HepG2 (cell line): Measurements from ENCODE around the gene ACAP2. TPM values are rescaled to one million over a fixed set of nuclear protein-coding genes. Genes with fewer than 3 reads are reported as not detected.
A peak's percentile ranks its signal among the peaks of the same experiment; 100 is the strongest.

ENCODE experiments used
- FOXK1 ChIP-seq: sonication (generic); formaldehyde crosslinking; IDR thresholded peaks from 2 replicates; pipeline ENCODE4 v1.4.0; 2020; ENCODE audit warnings: low read depth, missing genetic modification reagents, borderline replicate concordance
- MTA1 ChIP-seq: sonication (generic); formaldehyde crosslinking; IDR thresholded peaks from 2 replicates; pipeline ENCODE4 v1.4.0; 2020; ENCODE audit warnings: missing genetic modification reagents, mild to moderate bottlenecking, borderline replicate concordance
- POLR2G ChIP-seq: fragments of 200-400 bp; formaldehyde crosslinking; IDR thresholded peaks from 2 replicates; pipeline ENCODE4 v1.6.1; 2018; ENCODE audit warnings: mild to moderate bottlenecking, low read depth, low read length, moderate library complexity
- SALL2 ChIP-seq: sonication (generic); formaldehyde crosslinking; IDR thresholded peaks from 2 replicates; pipeline ENCODE4 v1.8.1; 2023; ENCODE audit warnings: mild to moderate bottlenecking, missing genetic modification reagents, inconsistent platforms
- SATB2 ChIP-seq: sonication (generic); formaldehyde crosslinking; IDR thresholded peaks from 2 replicates; pipeline ENCODE4 v1.5.0; 2020; ENCODE audit warnings: missing genetic modification reagents
- SNRNP70 ChIP-seq: fragments of 200-400 bp; formaldehyde crosslinking; IDR thresholded peaks from 2 replicates; pipeline ENCODE4 v1.6.1; 2017; ENCODE audit warnings: mild to moderate bottlenecking, low read depth, low read length, moderate library complexity
- TAF15 ChIP-seq: fragments of 200-400 bp; formaldehyde crosslinking; IDR thresholded peaks from one replicate; pipeline ENCODE4 v1.6.1; 2018; ENCODE audit warnings: mild to moderate bottlenecking, low read depth, low read length; ENCODE audit not compliant: poor library complexity, severe bottlenecking
- TARDBP ChIP-seq: sonication (generic); formaldehyde crosslinking; IDR thresholded peaks from 2 replicates; pipeline ENCODE4 v1.8.0; 2022; ENCODE audit warnings: mild to moderate bottlenecking, missing genetic modification reagents
- TOPORS ChIP-seq: sonication (generic); formaldehyde crosslinking; IDR thresholded peaks from 2 replicates; pipeline ENCODE4 v1.8.0; 2023; ENCODE audit warnings: mild to moderate bottlenecking, missing genetic modification reagents
- ZFY ChIP-seq: sonication (generic); formaldehyde crosslinking; IDR thresholded peaks from 2 replicates; pipeline ENCODE4 v1.4.0; 2020; ENCODE audit warnings: missing genetic modification reagents
- ZNF550 ChIP-seq: sonication (generic); formaldehyde crosslinking; IDR thresholded peaks from 2 replicates; pipeline ENCODE4 v1.4.0; 2020; ENCODE audit warnings: mild to moderate bottlenecking, missing genetic modification reagents, borderline replicate concordance
- ZNF850 ChIP-seq: sonication (generic); formaldehyde crosslinking; conservative IDR thresholded peaks from 2 replicates; pipeline ENCODE4 v1.9.0; 2021; ENCODE audit warnings: mild to moderate bottlenecking, missing genetic modification reagents
- polyA plus RNA-seq, 8 experiments: library from polyadenylated mRNA; depleted of rRNA in 3 of 8; stranded (reverse) in 7 of 8; unstranded in 1 of 8; fragments of >200 nt; fragmentation: Illumina TruSeq in 4 of 8; extraction: Trizol in 4 of 8; gene quantifications; 2 replicates each; pipeline versions ENCODE4 v1.2.1 to v1.2.3, GENCODE V29; 2011 to 2016; ENCODE audit warnings: low read depth in 4 of 8, missing spikeins in 1 of 8, mixed read lengths in 1 of 8; ENCODE audit not compliant: insufficient read depth in 1 of 8
- total RNA-seq, 5 experiments: library from RNA; depleted of rRNA; stranded (reverse); fragments of >200 nt; fragmentation: Illumina TruSeq; extraction: Trizol; gene quantifications; 2 replicates each; pipeline ENCODE4 v1.2.3, GENCODE V29; 2016; ENCODE audit warnings: low read depth in 1 of 5
- TF ChIP-seq, protein P1 (sequence below): sonication (generic); formaldehyde crosslinking; IDR thresholded peaks from 2 replicates; pipeline ENCODE4 v1.4.0; 2020; ENCODE audit warnings: missing genetic modification reagents
- TF ChIP-seq, protein P2 (sequence below): sonication (generic); formaldehyde crosslinking; IDR thresholded peaks from 2 replicates; pipeline ENCODE4 v1.8.0; 2022; ENCODE audit warnings: missing genetic modification reagents, mild to moderate bottlenecking, moderate library complexity, borderline replicate concordance
- TF ChIP-seq, protein P3 (sequence below): IDR thresholded peaks from 2 replicates; pipeline ENCODE4 v1.6.1; 2012; ENCODE audit warnings: low read depth, low read length, improper control_type of control experiment
- TF ChIP-seq, protein P4 (sequence below): sonication (generic); formaldehyde crosslinking; IDR thresholded peaks from 2 replicates; pipeline ENCODE4 v1.4.0; 2020; ENCODE audit warnings: missing genetic modification reagents
- TF ChIP-seq, protein P5 (sequence below): sonication (generic); formaldehyde crosslinking; conservative IDR thresholded peaks from 2 replicates; pipeline ENCODE4 v1.8.0; 2022; ENCODE audit warnings: mild to moderate bottlenecking, moderate library complexity, missing genetic modification reagents
- TF ChIP-seq, protein P6 (sequence below): fragments of 450-650 bp; IDR thresholded peaks from 2 replicates; pipeline ENCODE4 v1.6.1; 2017

Gene ACAP2
- total and polyA plus RNA-seq, 2 of the 13 experiments (the other 11 are each of a cell fraction or from before 2014, with no cell fraction given) = 7.3 to 23.9 TPM

DNA sequence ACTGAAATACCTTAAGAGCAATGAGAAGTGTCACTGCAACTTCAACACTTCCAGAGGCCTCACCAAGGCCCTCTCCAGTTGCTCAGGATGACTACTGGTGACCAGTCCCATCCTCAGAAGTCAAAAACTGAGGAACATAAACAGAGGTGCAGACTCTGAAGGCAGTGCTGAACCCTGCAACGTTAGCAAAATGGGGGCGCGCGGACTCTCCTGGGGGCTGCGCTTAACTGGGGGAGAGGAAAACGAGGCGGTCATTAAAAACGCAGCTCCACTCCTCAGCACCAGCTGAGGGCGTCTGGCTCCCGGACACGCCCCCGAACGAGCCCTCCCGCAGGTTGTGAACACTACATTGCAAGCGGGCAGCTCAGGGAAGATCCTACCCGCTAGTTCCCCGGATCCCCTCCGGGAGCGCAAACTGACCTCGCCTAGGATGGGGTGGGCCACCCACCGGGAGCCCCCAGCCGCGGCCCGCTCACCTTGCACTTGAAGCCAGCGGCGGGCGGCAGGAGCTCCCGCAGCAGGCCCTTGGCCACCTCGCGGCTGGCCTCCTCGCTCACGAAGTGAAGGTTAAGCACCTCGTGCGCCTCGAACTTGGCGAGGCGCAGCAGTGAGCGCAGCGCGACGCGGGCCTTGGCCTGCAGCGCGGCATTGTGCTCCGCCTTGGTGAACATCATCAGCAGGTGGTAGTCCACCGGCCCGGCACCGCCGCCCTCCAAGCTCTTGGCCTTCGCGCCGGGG lies 172.6 kb downstream of the ACAP2 start (continued):
- TF ChIP-seq, protein P1, sequence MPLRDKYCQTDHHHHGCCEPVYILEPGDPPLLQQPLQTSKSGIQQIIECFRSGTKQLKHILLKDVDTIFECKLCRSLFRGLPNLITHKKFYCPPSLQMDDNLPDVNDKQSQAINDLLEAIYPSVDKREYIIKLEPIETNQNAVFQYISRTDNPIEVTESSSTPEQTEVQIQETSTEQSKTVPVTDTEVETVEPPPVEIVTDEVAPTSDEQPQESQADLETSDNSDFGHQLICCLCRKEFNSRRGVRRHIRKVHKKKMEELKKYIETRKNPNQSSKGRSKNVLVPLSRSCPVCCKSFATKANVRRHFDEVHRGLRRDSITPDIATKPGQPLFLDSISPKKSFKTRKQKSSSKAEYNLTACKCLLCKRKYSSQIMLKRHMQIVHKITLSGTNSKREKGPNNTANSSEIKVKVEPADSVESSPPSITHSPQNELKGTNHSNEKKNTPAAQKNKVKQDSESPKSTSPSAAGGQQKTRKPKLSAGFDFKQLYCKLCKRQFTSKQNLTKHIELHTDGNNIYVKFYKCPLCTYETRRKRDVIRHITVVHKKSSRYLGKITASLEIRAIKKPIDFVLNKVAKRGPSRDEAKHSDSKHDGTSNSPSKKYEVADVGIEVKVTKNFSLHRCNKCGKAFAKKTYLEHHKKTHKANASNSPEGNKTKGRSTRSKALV (CRISPR knock-in tag) = peak; percentile 99
- TF ChIP-seq, protein P2, sequence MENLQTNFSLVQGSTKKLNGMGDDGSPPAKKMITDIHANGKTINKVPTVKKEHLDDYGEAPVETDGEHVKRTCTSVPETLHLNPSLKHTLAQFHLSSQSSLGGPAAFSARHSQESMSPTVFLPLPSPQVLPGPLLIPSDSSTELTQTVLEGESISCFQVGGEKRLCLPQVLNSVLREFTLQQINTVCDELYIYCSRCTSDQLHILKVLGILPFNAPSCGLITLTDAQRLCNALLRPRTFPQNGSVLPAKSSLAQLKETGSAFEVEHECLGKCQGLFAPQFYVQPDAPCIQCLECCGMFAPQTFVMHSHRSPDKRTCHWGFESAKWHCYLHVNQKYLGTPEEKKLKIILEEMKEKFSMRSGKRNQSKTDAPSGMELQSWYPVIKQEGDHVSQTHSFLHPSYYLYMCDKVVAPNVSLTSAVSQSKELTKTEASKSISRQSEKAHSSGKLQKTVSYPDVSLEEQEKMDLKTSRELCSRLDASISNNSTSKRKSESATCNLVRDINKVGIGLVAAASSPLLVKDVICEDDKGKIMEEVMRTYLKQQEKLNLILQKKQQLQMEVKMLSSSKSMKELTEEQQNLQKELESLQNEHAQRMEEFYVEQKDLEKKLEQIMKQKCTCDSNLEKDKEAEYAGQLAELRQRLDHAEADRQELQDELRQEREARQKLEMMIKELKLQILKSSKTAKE = no peak
- TF ChIP-seq TAF15 (no peak), TARDBP (CRISPR knock-in tag) (peak; percentile 3; the same call in 1 of the 2 replicates), SALL2 (CRISPR knock-in tag) (no peak; the same call in 1 of the 2 replicates), SATB2 (CRISPR knock-in tag) (0 out of 2 replicates have a peak, but pooled peaks have one; percentile 52), MTA1 (CRISPR knock-in tag) (0 out of 2 replicates have a peak, but pooled peaks have one; percentile 54), TOPORS (peak; percentile 85; the same call in 1 of the 2 replicates), POLR2G (no peak), ZFY (CRISPR knock-in tag) (no peak), FOXK1 (CRISPR knock-in tag) (no peak), ZNF850 (0 out of 2 replicates have a peak, but pooled peaks have one; percentile 40), ZNF550 (CRISPR knock-in tag) (0 out of 2 replicates have a peak, but pooled peaks have one; percentile 30), SNRNP70 (no peak)
- TF ChIP-seq, protein P3, sequence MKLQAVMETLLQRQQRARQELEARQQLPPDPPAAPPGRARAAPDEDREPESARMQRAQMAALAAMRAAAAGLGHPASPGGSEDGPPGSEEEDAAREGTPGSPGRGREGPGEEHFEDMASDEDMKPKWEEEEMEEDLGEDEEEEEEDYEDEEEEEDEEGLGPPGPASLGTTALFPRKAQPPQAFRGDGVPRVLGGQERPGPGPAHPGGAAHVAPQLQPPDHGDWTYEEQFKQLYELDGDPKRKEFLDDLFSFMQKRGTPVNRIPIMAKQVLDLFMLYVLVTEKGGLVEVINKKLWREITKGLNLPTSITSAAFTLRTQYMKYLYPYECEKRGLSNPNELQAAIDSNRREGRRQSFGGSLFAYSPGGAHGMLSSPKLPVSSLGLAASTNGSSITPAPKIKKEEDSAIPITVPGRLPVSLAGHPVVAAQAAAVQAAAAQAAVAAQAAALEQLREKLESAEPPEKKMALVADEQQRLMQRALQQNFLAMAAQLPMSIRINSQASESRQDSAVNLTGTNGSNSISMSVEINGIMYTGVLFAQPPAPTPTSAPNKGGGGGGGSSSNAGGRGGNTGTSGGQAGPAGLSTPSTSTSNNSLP = no peak
- TF ChIP-seq, protein P4, sequence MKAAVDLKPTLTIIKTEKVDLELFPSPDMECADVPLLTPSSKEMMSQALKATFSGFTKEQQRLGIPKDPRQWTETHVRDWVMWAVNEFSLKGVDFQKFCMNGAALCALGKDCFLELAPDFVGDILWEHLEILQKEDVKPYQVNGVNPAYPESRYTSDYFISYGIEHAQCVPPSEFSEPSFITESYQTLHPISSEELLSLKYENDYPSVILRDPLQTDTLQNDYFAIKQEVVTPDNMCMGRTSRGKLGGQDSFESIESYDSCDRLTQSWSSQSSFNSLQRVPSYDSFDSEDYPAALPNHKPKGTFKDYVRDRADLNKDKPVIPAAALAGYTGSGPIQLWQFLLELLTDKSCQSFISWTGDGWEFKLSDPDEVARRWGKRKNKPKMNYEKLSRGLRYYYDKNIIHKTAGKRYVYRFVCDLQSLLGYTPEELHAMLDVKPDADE (CRISPR knock-in tag) = no peak
- TF ChIP-seq, protein P5, sequence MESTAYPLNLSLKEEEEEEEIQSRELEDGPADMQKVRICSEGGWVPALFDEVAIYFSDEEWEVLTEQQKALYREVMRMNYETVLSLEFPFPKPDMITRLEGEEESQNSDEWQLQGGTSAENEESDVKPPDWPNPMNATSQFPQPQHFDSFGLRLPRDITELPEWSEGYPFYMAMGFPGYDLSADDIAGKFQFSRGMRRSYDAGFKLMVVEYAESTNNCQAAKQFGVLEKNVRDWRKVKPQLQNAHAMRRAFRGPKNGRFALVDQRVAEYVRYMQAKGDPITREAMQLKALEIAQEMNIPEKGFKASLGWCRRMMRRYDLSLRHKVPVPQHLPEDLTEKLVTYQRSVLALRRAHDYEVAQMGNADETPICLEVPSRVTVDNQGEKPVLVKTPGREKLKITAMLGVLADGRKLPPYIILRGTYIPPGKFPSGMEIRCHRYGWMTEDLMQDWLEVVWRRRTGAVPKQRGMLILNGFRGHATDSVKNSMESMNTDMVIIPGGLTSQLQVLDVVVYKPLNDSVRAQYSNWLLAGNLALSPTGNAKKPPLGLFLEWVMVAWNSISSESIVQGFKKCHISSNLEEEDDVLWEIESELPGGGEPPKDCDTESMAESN (CRISPR knock-in tag) = peak; percentile 90
- TF ChIP-seq, protein P6, sequence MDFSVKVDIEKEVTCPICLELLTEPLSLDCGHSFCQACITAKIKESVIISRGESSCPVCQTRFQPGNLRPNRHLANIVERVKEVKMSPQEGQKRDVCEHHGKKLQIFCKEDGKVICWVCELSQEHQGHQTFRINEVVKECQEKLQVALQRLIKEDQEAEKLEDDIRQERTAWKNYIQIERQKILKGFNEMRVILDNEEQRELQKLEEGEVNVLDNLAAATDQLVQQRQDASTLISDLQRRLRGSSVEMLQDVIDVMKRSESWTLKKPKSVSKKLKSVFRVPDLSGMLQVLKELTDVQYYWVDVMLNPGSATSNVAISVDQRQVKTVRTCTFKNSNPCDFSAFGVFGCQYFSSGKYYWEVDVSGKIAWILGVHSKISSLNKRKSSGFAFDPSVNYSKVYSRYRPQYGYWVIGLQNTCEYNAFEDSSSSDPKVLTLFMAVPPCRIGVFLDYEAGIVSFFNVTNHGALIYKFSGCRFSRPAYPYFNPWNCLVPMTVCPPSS = no peak
